Measurements from ENCODE around the gene CEP72. TPM values are rescaled to one million over a fixed set of nuclear protein-coding genes. Genes with fewer than 3 reads are reported as not detected.

The CEP72 gene
- total RNA-seq, 1 donor from 2014 or later = 27.8 TPM

DNA sequence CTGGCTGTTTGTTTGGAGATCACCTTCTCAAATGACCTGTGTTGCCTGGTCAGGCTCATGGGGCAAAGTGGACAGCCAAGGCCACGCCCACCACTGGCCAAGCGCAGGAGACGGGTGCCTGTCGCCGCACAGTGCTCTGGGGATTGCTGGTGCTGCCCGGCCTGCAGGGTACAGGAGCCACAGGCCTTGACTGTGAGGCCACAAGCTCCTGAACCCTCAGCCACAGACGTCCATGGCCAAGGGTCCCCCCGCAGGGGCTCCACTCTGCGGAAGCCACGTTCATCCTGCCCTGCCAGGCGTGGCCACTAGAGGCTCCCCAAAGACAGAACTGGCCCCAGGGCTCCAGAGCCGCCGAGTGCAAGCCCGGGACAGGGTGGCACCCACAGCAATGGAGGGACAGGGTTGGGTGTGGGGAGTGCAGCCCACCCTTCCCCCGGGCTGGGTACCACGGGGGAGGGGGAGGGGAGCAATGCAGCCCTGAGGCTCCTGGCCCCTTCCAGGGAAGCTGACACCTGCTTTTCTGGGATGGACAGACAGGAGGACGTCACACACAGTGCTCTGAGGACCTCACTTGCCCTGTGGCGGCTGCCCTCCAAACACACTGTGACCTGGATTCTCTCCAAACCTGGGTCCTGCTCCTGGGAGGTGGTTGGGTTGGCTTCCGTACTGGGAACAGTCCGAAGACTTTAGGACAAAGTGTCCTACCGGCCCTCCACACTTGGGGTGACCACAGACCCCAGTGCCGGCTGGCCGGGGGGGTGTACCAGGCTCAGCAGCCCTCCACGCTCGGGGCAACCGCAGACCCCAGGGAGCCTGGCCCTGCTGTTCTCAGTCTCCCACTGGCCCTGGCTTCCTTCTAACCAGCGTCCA, 59.6 kb downstream of the CEP72 start:
- Mint-ChIP-seq H3K36me3 (peaks cover 5% of the 10 kb centered on the region), H3K27ac (no peak overlapping the region), H3K9me3 (no peaks in the 10 kb centered on the region), H3K4me1 (ENCODE audit: unreplicated experiment) (peaks cover 6% of the 10 kb centered on the region), H3K4me3 (no peak overlapping the region), H3K27me3 (peaks cover 5% of the 10 kb centered on the region)
- TF ChIP-seq, protein P1, sequence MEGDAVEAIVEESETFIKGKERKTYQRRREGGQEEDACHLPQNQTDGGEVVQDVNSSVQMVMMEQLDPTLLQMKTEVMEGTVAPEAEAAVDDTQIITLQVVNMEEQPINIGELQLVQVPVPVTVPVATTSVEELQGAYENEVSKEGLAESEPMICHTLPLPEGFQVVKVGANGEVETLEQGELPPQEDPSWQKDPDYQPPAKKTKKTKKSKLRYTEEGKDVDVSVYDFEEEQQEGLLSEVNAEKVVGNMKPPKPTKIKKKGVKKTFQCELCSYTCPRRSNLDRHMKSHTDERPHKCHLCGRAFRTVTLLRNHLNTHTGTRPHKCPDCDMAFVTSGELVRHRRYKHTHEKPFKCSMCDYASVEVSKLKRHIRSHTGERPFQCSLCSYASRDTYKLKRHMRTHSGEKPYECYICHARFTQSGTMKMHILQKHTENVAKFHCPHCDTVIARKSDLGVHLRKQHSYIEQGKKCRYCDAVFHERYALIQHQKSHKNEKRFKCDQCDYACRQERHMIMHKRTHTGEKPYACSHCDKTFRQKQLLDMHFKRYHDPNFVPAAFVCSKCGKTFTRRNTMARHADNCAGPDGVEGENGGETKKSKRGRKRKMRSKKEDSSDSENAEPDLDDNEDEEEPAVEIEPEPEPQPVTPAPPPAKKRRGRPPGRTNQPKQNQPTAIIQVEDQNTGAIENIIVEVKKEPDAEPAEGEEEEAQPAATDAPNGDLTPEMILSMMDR (conservative IDR thresholded peaks at IDR 0.05) = peak; percentile 94
- DNase-seq (ENCODE audit: extremely low spot score, unreplicated experiment) = peak; percentile 67

DNA sequence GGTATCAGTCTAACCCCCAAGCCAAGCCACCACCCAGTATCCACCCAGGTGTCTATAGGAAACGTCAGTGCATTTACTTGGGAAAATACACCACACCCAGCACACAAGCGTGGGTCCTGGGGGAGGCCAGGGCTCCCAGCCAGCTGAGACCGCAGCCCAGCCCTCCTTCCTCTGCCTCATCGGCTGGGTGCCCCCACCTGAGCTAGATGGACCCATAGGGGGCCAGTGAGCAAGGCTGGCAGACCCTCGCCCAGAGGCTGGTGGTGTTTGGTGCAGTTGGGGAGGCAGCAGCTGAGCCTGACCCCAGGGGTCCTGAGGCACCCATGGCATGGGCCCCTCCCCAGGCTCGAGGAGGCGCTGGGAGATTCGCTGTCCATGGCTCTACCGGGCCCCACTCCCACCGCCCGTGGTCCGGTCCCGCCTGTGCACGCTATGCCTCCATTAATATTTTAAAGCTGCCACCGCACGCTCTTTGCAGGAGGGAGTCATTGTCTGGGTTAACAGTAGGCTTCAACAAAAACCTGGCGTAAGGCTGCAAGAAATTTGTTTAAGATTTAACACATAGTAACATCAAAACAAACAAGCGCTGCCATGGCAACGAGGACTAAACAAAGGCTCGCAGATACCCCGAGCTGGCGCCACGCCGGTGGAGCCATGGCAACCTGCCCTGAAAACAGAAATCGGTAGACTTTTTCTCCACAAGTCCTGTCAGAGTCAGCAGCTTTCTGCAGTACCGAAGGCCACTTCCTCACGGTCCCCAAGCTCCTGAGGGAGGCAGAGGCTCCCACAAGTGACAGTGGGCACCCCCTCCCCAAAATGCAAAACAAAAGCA, 60.4 kb downstream of the CEP72 start:
- TF ChIP-seq, protein P1 (conservative IDR thresholded peaks at IDR 0.05) = no peak
- no peaks in the 10 kb centered on the region for H3K9me3 Mint-ChIP-seq
- peaks cover 6% of the 10 kb centered on the region for H3K4me1 Mint-ChIP-seq (ENCODE audit: unreplicated experiment)
- DNase-seq (ENCODE audit: extremely low spot score, unreplicated experiment) = peak; percentile 83
- peaks cover 1% of the 10 kb centered on the region for H3K36me3 Mint-ChIP-seq
- H3K4me3 Mint-ChIP-seq = peak overlapping the region; percentile 74
- peaks cover 5% of the 10 kb centered on the region for H3K27me3 Mint-ChIP-seq
- H3K27ac Mint-ChIP-seq = peak overlapping the region; percentile 89

DNA sequence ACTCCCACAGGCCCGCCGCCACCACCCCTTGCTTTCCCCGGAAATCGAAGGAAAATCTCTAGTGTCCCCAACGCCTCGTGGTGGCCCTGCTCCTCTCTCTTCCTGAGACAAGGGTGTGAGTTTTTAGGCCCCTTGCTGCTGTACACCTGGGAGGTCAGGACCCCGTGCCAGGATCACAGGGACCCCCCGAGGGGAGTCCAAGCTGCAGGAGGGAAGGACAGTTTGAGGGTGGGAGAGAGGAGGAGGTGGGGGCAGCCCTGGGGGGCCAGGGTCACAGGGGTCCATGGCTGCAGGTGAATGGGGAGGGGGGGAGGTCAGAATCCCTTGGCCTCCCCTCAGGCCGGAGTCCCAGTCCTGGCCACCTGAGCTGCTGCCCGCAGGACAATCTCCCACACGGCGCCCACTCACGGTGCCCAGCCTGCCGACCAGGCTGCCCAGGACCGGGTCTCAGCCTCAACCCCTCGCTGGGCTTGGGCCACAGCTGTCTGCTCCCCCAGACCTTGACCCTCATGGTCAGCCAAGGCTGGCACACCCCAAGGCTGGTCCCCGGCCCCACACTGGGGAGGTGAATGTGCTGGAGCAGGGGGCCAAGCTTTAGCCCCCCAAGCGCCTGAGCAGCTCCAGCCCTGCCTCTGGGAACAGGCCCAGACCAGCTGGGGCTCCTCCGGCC, 61.2 kb downstream of the CEP72 start:
- peaks cover 6% of the 10 kb centered on the region for H3K4me1 Mint-ChIP-seq (ENCODE audit: unreplicated experiment)
- H3K36me3 Mint-ChIP-seq = no peaks in the 10 kb centered on the region
- no peaks in the 10 kb centered on the region for H3K9me3 Mint-ChIP-seq
- TF ChIP-seq, protein P1 (conservative IDR thresholded peaks at IDR 0.05) = no peak
- H3K27ac Mint-ChIP-seq = peak overlapping the region; percentile 89
- H3K27me3 Mint-ChIP-seq = peaks cover 5% of the 10 kb centered on the region
- peak overlapping the region; percentile 74 for H3K4me3 Mint-ChIP-seq
- DNase-seq (ENCODE audit: extremely low spot score, unreplicated experiment) = peak; percentile 62

DNA sequence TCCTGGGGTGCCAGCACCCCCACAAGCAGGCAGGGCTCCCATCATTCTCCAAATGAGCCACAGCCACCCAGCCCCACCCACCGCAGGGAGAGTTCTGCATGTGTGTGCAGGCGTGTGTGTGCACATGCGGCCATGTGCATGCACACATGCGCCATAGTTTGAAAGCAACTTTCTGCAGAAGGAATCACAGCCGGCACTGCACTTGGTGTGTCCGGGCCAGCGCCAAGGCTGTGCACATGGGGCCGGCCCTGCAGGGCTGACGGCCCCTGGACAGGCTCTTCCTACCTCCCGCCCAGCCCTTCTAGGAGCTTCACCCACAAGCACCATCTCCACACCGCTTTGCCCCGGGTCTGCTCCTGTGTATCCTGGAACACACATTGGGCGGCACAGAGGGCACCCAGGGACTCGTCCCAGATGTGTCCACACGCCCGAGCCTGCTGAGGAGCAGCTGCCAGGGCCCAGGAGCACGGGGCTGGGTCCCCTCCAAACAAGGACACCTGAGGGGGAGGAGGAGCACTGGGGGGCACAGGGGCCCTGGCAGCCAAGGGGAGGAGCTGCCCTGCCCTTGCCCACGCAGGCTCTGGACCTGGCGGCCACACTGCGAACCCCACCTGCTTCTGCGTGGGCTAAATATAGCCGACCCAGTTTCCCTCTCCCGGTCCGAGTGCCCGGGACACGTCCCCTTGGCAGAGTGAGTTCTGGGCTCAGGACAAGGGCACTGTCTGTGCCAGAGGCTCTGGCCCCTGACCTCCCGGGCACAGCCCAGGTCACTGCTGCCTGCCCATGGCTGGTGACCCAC, 61.9 kb downstream of the CEP72 start:
- peaks cover 6% of the 10 kb centered on the region for H3K4me1 Mint-ChIP-seq (ENCODE audit: unreplicated experiment)
- TF ChIP-seq, protein P1 (conservative IDR thresholded peaks at IDR 0.05) = no peak
- no peak overlapping the region for H3K27ac Mint-ChIP-seq
- peaks cover 5% of the 10 kb centered on the region for H3K27me3 Mint-ChIP-seq
- peak; percentile 69 for DNase-seq (ENCODE audit: extremely low spot score, unreplicated experiment)
- H3K4me3 Mint-ChIP-seq = no peak overlapping the region
- no peaks in the 10 kb centered on the region for H3K9me3 Mint-ChIP-seq
- H3K36me3 Mint-ChIP-seq = no peaks in the 10 kb centered on the region

DNA sequence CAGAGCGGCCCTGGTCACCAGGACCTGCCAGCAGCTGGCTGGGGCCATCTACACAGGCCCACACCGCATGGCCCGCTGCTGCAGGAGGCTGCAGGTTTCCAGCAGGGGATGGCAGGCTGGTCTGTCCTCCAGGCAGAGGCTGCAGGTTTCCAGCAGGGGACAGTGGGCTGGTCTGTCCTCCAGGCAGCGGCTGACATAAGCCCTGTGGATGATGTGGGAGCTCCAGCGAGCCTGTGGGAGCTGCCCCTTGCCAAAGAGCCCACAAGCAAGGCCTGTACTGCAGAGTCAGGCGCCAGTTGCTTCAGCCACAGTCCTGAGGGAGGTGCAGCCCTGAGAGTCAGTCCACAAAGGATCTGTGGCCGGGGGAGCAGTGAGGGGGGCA, 62.5 kb downstream of the CEP72 start:
- no peak overlapping the region for H3K4me3 Mint-ChIP-seq
- H3K36me3 Mint-ChIP-seq = no peaks in the 10 kb centered on the region
- DNase-seq (ENCODE audit: extremely low spot score, unreplicated experiment) = no peak
- TF ChIP-seq, protein P1 (conservative IDR thresholded peaks at IDR 0.05) = no peak
- peaks cover 5% of the 10 kb centered on the region for H3K27me3 Mint-ChIP-seq
- no peaks in the 10 kb centered on the region for H3K9me3 Mint-ChIP-seq
- H3K4me1 Mint-ChIP-seq (ENCODE audit: unreplicated experiment) = peaks cover 6% of the 10 kb centered on the region
- no peak overlapping the region for H3K27ac Mint-ChIP-seq
